Thymus (tissue), 11 donors: ENCODE results near the gene IL1RAP. TPM values are rescaled to one million over a fixed set of nuclear protein-coding genes. Genes with fewer than 3 reads are reported as not detected.

Experiments
- DNase-seq, 9 donors: peaks; one replicate each; pipeline ENCODE4 v3.0.0-alpha.2; 2013; ENCODE audit warnings: low spot score in 9 of 9, low read depth in 6 of 9, missing footprints in 1 of 9
- H3K27ac ChIP-seq, 2 donors: one replicate each; pipeline ENCODE4 v1.5.1; 2013; ENCODE audit warnings: control low read depth in 1 of 2, low read depth in 1 of 2, low read length in 1 of 2, mild to moderate bottlenecking in 1 of 2, moderate library complexity in 1 of 2
- H3K27me3 ChIP-seq, 2 donors: one replicate each; pipeline ENCODE4 v1.5.1; 2013; ENCODE audit warnings: low read length in 1 of 2; ENCODE audit not compliant: control insufficient read depth in 2 of 2, insufficient read depth in 1 of 2
- H3K36me3 ChIP-seq, 2 donors: one replicate each; pipeline ENCODE4 v1.5.1; 2013; ENCODE audit warnings: low read length in 1 of 2, mild to moderate bottlenecking in 1 of 2, moderate library complexity in 1 of 2; ENCODE audit not compliant: control insufficient read depth in 2 of 2, insufficient read depth in 2 of 2
- H3K4me1 ChIP-seq, 2 donors: one replicate each; pipeline ENCODE4 v1.5.1; 2013; ENCODE audit warnings: low read length in 2 of 2; ENCODE audit not compliant: control insufficient read depth in 2 of 2, insufficient read depth in 2 of 2
- H3K4me3 ChIP-seq, 2 donors: one replicate each; pipeline ENCODE4 v1.5.1; 2013; ENCODE audit warnings: low read length in 2 of 2, control low read depth in 1 of 2, mild to moderate bottlenecking in 1 of 2
- H3K9me3 ChIP-seq, 2 donors: one replicate each; pipeline ENCODE4 v1.5.1; 2013; ENCODE audit warnings: low read length in 1 of 2, mild to moderate bottlenecking in 1 of 2; ENCODE audit not compliant: control insufficient read depth in 2 of 2, insufficient read depth in 1 of 2
- WGBS: extraction: QIAGEN DNeasy Blood & Tissue Kit; methylation state at CpG from one replicate; pipeline ENCODE4 v1.1.7; 2013; 5-methylcytosine and 5-hydroxymethylcytosine counted together
- polyA plus RNA-seq: library from polyadenylated mRNA; stranded (reverse); fragments of 200-250 nt; gene quantifications from one replicate; pipeline ENCODE4 v1.2.3, GENCODE V29; 2013
- total RNA-seq: library from RNA; stranded (reverse); fragments of 120-200 nt; gene quantifications from one replicate; pipeline ENCODE4 v1.2.4, GENCODE V29; 2013
- donor health status: healthy.

The IL1RAP gene
- total and polyA plus RNA-seq, 2 donors, result 5.7 to 6.8 TPM

DNA sequence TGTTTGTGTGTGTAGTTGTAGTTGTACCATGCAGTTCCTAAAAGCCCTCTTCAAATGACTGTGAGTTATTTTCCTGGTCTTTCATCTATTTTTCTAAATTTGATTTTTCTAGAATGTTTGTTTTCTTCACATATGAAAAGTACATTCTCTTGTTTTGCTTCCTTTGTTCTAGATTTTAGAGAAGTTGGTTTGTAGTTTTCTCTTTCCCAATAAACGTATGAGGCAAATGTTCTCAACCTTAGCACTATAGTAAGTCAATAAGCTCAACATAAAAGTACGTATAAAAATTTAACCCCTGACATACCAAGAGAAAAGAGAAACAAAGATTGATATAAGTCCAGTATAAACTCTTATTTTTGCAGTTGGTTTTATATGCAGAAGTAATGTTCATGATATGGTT, 74.7 kb downstream of the IL1RAP start:
- Histone ChIP-seq H3K9me3 (no peaks in the 10 kb centered on the region), H3K27me3 (no peaks in the 10 kb centered on the region), H3K27ac (no peak overlapping the region), H3K36me3 (no peaks in the 10 kb centered on the region), H3K4me1 (no peaks in the 10 kb centered on the region), H3K4me3 (no peak overlapping the region)
- DNase-seq, result no peak
- WGBS, result 95% methylated on average over 2 of the region's 2 CpGs

DNA sequence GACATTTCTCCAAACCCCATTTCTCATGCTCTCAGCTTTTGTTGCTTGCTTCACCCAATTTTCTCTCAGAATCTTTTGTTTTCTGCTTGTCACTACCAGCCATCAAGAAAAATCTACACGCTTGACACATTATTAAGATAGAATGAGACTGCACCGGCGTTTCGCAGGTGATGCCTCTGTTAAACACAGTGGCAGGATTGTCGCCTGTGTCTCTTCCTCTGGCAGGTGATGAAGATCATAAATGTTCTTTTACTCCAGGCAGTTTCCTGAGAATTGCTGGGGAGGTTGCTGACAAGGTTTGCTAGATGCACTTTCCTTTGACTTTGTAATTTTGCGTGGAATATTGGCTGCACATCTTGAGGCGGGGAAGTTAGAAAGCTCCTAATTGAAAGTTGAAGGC, 75.4 kb downstream of the IL1RAP start:
- Histone ChIP-seq H3K4me3 (no peak overlapping the region), H3K27me3 (no peaks in the 10 kb centered on the region), H3K9me3 (no peaks in the 10 kb centered on the region), H3K27ac (no peak overlapping the region), H3K4me1 (no peaks in the 10 kb centered on the region), H3K36me3 (no peaks in the 10 kb centered on the region)
- no peak for DNase-seq
- WGBS, result 91% methylated on average over 7 of the region's 7 CpGs

DNA sequence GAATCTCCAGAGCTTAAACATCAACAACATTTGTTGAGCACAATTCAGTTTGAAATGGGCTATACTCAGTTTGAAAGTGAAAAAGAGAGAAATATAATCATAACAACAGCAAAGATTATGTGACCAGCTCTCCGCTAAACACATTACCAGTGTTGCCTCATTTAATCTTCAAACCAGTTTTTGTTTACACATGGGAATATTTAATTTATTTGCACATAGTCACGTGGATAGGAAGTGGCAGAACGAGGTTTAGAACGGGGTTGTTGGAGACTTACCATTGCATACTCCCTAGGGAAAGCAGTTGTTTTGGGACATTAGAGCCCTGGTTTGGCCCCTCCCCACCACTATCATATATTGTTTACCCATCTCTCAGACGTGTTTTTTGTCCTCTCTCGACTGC, 77.2 kb downstream of the IL1RAP start:
- Histone ChIP-seq H3K4me3 (no peak overlapping the region), H3K27ac (no peak overlapping the region), H3K9me3 (no peaks in the 10 kb centered on the region), H3K27me3 (no peaks in the 10 kb centered on the region), H3K4me1 (no peaks in the 10 kb centered on the region), H3K36me3 (no peaks in the 10 kb centered on the region)
- 94% methylated on average over 6 of the region's 6 CpGs for WGBS
- DNase-seq, result no peak

DNA sequence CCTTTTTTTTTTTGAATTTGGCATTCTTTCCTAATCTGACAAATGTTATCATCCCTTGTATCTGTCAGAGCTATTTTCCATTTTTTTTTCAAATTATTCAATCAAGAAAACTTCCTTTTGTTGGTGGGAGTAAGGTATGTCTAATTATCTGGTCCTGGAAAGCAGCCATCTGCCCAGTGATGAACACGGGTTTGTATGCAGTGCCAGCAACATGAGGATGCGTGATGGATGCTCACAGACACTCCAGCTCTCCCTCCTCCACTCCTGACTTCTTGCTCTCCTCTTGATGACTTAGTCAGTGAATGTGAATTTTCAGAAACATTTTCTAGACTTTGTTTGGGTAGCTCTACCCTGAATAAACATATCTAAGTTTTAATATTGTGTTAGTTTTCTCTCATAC, 79.2 kb downstream of the IL1RAP start:
- H3K36me3 ChIP-seq, result no peaks in the 10 kb centered on the region
- H3K9me3 ChIP-seq, result no peaks in the 10 kb centered on the region
- H3K27me3 ChIP-seq, result no peaks in the 10 kb centered on the region
- DNase-seq, result no peak
- no peak overlapping the region for H3K27ac ChIP-seq
- WGBS, result 92% methylated on average over 2 of the region's 2 CpGs
- H3K4me1 ChIP-seq, result no peaks in the 10 kb centered on the region
- H3K4me3 ChIP-seq, result no peak overlapping the region

DNA sequence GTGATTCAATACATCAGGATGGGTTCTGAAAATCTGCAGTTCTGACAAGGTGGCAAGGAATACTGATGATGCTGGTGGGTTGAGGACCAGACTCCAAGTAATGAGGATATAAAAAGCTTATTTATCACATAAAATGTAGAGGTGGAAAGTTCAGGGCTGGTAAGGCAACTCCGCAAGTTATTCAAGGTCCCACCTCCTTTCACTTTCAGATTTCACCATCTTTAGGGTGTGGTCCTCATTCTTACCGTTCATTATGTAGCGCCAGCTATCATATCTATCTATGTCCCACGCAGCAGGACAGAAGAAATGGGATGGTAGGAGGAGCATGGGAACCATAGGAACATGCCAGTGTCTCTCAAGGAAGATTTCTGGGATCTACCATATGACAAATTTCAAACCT, 80.3 kb downstream of the IL1RAP start:
- Histone ChIP-seq H3K4me3 (no peak overlapping the region), H3K4me1 (no peaks in the 10 kb centered on the region), H3K36me3 (no peaks in the 10 kb centered on the region), H3K27me3 (no peaks in the 10 kb centered on the region), H3K9me3 (no peaks in the 10 kb centered on the region), H3K27ac (no peak overlapping the region)
- WGBS, result 88% methylated on average over 4 of the region's 4 CpGs
- no peak for DNase-seq

DNA sequence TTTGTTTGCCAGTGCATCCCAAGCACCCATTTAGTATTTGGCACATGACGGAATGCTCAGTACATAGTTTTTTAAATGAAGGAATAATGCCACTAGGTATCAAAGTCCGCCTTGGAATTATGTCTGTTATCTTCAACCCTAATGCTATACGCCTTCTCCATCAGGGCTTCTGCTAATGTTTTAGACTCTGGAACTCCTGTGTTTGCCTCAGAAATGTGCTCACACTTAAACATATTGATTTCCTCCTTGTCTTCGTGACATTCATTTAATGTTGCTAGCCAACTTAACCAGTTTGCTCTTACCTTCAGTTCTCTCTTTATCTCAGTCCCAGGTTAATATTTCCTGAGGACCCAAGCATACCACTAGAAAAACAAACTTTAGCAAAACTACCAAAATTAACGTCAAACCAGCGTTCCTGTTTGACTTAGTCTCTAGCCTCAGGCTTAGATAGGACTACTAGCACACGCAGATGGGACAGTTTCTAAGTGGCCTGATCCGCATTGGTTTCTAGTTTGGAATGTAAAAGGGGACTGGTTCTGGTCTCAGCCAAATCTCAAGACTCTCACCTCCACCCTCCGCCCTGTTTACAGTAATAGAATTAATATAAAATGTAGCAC, 81.4 kb downstream of the IL1RAP start:
- no peak for DNase-seq
- Histone ChIP-seq H3K36me3 (no peaks in the 10 kb centered on the region), H3K27ac (no peak overlapping the region), H3K9me3 (no peaks in the 10 kb centered on the region), H3K27me3 (no peaks in the 10 kb centered on the region), H3K4me1 (no peaks in the 10 kb centered on the region), H3K4me3 (no peak overlapping the region)
- WGBS, result 98% methylated on average over 9 of the region's 9 CpGs

DNA sequence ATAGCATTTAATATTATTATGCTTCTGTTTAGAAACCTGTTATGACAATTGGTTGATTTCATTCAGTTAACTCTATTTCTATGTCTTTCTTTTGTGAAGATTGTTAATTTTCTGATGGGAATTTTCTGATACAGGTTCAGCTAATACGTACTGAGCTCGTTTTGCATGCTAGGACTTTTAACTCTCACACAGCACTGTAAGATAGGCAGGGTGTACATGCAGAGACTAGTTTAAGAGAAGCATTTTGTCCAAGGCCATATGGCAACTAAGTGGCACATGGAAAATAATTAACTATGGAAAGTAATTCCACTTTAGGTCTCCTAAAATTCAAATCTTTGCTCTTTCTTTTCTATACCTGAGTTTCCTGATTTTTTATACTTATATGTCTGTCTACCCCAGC, 81.9 kb downstream of the IL1RAP start:
- Histone ChIP-seq H3K4me3 (no peak overlapping the region), H3K27me3 (no peaks in the 10 kb centered on the region), H3K36me3 (no peaks in the 10 kb centered on the region), H3K4me1 (no peaks in the 10 kb centered on the region), H3K27ac (no peak overlapping the region), H3K9me3 (no peaks in the 10 kb centered on the region)
- 93% methylated on average over 2 of the region's 2 CpGs for WGBS
- DNase-seq, result no peak

DNA sequence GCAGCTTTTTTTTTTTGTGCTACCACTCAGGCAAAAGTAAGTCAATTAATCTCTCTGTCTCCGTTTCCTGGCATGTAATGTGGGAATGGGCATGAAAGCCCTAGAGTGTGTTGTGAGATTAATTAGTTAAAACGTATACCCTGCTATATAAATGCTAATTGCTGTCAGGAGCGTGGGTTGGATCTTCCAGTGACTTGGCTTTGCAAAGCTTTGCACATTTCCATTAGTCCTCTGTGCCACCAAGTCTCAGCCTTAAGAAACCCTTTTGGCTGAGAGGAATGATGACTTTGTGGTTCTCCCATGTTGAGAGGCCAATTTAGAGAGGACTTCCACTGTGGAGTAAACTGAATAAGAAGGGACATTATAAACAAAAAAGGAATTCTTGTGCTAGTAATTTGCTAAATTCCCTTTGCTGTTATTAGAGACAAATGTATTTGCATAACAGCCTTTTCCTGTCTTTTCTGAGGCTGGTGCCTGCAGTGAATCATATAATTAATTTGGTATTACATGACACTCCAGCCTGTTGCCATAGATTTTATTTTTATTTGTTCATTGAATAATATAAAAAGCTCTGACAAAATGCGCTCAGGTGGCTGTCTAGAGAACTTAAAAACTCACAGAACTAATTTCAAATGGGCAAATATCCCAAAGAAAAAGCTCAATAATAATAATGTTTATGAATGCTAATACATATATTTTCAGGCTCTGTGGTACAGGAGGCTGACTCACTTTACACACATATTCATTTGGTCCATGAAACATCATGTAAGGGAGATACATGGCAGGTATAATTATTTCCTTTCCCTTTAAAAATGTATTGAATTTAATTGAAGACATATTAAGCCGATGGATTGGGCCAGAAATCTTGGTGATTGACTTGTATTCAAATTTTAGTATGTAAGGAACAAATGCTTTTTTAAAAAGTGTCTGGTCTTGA, 82.7 kb downstream of the IL1RAP start:
- no peaks in the 10 kb centered on the region for H3K27me3 ChIP-seq
- DNase-seq, result no peak
- H3K4me3 ChIP-seq, result no peak overlapping the region
- no peaks in the 10 kb centered on the region for H3K4me1 ChIP-seq
- H3K36me3 ChIP-seq, result no peaks in the 10 kb centered on the region
- no peaks in the 10 kb centered on the region for H3K9me3 ChIP-seq
- WGBS, result 78% methylated on average over 5 of the region's 5 CpGs
- no peak overlapping the region for H3K27ac ChIP-seq

DNA sequence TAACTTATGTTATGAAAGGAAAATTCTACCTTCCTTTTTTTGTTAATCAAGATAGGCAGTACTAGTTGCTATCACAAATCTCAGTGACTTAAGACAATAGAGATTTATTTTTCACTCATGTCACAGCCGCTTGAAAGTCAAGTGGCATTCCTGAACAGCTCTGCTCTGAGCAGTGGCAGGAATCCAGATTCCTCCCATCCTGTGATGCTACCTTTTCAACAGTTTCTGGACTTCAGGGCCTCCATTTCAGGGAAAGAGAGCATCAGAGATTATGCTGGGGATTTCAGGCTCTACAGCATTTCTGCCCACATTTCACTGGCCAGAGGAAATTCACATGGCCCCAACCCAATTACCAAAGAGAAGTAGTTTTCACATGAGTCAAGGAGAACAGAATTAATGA, 83.4 kb downstream of the IL1RAP start:
- no peak overlapping the region for H3K27ac ChIP-seq
- no peaks in the 10 kb centered on the region for H3K4me1 ChIP-seq
- no peak for DNase-seq
- H3K27me3 ChIP-seq, result no peaks in the 10 kb centered on the region
- no peak overlapping the region for H3K4me3 ChIP-seq
- 97% methylated on average over 1 of the region's 1 CpG for WGBS
- H3K9me3 ChIP-seq, result no peaks in the 10 kb centered on the region
- no peaks in the 10 kb centered on the region for H3K36me3 ChIP-seq
